Measurements from ENCODE around the gene VDAC1.

Gene VDAC1

GRCh38 chr5:134022333-134022732 is 17.6 kb upstream of the VDAC1 start:
- no peak for DNase-seq

- no peak for DNase-seq
Measured at GRCh38 chr5:134020188-134020587, 15.4 kb upstream of the VDAC1 start.

DNA sequence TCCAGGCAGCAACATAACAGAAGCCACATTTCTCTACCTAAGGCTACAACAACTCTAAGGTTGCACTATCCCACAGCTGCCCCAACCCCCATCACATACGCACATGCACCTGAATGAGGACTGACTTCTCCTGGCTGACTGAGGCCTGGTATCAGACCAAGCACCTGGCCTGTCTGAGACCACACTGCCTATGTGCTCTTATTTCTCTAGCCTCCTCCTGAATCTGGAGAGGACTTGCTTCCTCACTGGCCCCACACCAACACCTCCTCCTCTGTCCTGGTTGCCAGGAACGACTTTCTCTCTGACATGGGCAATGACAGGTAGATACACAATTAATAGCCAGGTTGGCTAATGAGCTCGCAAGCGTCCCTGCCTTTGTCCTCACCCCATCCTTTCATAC is 14.9 kb upstream of the VDAC1 start:
- no peak for DNase-seq

GRCh38 chr5:134018986-134019316 is 14.2 kb upstream of the VDAC1 start:
- DNase-seq, result no peak

- no peak for DNase-seq
Measured at GRCh38 chr5:134018154-134018985, 13.6 kb upstream of the VDAC1 start.

GRCh38 chr5:134008266-134008749 is 3.5 kb upstream of the VDAC1 start:
- no peak for DNase-seq

DNA sequence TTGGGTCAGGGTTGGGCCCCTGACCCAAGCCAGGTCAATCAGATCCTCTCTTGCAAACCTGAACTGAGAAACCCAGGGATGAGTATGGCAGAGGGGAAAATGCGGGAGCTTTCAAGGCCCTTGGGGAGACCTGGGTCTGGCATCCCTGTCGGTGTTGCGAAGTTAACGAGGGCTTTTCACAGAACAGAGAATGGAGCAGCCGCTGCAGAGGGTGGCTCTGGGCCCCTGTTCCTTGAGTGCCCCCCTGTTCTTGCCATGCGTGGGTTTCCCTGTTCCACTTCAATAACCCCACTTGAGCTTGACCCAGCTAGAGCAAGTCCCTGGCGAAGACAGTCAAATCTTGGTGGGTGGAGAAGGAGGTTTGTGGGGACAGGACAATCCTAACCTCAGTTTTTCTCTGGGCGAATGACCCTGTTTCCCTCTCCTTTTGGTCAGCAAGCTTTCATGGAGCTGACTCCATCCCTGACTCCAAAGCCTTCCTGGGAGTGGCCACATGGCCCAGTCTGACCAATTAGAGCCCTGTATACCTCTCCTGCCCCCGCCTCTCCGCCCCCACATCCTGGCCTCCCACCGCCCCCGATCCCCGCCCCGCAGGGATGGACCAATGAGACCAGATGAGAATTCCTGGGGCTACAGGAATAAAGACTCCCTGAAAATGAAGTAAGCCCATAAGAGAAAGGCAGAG is 2.9 kb upstream of the VDAC1 start:
- DNase-seq, result no peak

- DNase-seq, result no peak
Measured at GRCh38 chr5:134006115-134006514, 1.3 kb upstream of the VDAC1 start.

DNA sequence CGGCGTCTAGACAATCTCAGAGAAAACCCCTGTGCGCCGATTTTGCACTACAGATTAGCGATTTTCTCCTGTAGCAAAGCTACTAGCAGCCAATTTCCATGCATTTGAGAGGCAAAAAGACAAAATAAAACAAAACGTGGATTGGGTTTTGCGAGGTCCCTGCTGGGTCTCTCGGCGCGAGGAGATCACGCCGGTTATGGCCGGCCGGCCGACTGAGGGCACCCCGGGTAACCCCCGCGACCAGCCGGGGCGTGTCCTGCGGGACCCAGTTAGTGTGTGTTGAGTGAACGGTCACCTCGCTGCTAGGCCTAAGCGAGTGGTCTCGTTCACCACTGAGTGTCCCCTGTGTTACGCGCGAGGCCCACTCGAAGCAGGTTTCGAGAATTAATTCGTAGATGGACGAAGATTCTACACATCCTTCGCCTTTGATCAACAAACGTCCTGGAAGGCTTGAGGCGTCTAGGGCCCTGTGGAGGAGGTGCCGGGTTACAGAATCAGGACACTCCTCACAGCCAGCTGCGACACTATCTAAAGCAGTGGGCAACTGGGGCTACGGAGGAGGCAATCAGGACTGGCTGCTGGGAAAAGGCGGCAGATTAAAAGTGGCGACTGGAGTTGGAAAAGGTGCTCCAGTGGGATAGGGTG is 764 bp upstream of the VDAC1 start:
- DNase-seq, result no peak

DNA sequence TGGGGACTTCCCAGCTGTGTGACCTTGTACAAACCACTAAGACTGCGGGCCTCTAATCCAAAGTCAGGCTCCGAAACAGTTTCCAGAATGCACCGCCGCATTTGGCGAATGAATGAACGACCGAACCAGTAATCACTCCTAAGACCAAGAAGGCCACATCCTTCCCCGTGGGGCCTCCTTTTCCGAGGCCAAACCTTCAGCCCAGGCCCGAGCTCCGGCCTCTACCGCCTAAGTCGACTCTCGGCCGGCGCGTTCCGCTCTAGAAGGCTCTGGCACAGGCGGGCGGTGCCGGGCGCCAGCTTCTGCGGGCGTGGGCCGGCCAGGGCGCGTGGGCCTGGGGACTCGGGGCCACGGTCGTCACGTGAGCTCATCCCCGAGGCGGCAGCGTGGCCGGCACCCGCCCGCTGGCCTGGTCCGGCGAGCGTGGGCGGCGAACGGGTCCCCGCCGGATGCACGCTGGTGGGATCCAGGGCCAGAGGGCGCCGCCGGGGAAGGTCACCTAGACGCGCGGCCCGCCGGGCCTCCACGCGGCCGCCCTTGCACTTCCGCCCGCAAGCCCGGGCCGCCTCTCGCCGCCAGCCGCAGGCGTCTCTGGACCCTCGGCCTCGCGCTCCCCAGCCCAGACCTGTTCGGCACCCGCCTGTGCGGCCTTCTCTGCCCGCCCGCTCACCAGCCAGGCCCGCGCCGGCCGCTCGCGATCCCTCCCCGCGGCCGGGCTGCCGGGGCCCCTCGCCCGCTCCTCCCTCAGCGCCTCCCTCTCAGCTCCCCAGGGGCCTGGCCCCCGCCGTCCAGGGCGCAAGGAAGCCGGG is 754 bp downstream of the VDAC1 start:
- DNase-seq, result no peak

DNA sequence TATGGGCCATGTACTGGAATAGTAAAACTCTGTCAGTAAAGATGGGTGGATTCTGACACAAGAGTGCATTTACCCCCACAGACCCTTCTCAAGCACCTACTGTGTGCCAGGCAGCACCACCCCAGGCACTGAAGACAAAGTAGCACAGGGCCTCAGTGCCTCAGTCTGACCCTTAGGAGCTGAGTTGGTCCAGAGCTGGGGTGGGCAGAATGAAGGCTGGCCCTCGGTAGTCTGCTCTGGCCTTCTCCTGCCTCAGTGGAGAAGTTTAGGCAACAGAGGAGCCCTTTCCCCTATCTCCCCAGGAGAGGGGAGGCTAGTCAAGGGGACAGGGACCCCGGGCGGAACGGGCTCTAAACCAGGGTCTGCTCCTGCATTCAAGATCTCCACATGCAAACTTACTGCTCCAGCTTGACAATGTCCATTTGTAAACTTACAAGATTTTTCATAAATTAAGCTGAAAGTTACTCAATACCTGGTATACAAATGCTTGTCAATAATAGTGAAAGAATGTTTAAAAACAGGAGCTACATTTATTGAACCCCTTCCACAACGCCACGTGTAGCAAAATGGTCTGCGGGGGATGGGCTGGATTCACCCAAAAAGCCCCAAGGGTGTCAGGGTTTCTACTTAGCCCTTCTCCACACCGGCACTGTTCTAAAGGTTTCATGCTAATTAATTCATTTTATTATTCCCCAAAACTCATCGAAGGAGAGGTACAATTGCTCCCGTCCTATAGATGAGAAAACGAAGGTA is 1.5 kb downstream of the VDAC1 start:
- no peak for DNase-seq

DNA sequence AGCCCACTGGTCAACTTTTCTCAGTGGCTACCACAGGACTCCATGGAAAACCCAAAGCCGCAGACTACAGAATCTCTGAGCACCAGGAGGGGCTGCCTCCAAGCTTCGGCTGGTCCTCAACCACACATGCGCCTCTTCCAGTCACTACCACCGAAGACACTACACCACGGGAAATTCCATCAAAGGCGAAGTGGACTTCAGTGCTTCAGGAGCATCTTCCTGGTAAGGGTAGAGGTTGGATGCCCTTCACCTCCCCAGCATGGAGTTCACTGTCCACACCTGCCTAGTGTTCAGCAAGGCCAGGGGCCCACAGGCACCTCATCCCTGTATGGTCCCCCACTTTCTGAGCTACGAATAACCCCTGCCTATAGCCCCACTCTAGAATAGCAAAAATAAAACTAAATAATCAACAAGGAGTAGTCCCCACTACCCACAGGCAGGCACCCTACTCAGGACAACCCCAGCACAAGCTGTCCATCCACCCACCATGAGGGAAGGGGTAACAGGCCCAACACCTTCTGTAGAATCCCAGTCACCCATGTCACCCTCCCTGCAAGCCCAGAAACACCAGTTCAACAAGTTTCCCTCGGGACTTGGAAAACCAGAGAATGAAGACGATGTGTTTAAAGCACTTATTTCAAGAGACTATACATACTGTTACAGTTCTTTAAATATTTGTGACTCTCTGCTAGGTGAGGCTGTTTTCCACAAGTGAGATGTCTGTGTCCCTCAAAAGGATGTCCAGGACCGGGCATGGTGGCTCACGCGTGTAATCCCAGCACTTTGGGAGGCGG is 2.6 kb downstream of the VDAC1 start:
- DNase-seq, result no peak

DNA sequence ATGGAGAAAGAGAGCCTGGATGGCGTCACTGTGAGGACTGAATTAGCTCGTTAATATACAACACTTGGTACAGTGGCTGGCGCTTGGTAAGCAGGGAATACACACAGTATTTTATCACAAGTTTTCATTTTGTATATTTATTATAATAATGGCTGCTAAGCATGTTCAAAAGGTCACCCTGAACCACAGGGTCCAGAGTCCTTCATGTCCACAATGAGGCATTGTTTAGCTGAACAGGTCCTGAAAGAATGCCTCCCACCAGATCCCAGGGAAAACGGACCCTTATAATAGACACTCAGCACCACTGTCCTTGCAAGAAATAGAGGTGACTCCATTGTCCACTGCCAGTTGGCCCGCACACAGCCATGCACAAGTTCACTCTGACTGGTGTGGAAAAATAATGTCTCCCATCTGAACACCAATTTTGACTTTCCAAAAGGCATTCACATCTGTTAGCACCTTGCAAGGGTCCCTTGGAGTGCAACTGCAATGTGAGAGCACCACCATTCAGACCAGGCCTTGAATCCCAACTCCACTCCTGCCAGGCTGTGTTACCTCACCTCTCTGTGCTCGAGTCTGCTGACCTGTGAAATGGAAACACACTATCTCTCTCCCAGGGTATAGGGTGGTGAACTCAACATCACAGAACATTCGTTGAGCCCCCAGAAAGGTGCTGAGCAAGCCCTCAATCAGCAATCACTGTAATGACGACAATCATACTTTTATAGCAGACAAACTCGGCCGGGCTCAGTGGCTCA is 3.9 kb downstream of the VDAC1 start:
- DNase-seq, result no peak

GRCh38 chr5:134000091-134000511 is 4.7 kb downstream of the VDAC1 start:
- no peak for DNase-seq

DNA sequence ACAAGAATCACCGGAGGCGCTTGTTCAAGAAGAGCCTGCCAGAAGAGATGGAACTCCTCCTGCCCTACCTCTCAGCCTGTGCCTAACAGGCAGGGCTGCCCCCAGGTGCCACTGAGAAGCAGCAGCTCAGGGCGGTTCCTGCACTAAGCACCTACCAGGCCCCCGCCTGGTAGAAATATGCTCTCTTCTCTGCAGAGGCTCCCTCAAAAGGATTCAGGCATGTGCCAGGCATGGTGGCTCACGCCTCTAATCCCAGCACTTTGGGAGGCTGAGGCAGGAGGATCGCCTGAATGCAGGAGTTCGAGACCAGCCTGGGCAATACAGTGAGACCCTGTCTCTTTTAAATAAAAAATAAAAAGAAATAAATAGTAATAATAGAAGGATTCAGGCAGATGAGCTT is 6.0 kb downstream of the VDAC1 start:
- DNase-seq, result no peak

DNA sequence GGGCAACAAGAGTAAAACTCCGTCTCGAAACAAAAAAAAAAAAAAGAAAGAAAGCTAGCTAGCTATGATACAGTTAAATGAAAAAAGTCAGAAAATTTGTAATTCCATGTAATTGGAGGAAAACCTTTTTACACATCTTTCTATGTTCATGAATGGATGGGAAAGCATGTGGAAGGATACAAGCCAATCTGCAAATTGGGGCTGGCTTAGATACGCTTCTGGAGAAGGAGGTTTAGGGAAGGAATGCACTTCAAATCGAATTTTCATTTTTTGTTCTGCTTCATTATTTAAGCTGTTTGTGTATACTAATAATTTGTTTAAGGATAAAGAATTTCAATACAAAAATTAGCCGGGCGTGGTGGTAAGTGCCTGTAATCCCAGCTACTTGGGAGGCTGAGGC is 6.7 kb downstream of the VDAC1 start:
- DNase-seq, result no peak

DNA sequence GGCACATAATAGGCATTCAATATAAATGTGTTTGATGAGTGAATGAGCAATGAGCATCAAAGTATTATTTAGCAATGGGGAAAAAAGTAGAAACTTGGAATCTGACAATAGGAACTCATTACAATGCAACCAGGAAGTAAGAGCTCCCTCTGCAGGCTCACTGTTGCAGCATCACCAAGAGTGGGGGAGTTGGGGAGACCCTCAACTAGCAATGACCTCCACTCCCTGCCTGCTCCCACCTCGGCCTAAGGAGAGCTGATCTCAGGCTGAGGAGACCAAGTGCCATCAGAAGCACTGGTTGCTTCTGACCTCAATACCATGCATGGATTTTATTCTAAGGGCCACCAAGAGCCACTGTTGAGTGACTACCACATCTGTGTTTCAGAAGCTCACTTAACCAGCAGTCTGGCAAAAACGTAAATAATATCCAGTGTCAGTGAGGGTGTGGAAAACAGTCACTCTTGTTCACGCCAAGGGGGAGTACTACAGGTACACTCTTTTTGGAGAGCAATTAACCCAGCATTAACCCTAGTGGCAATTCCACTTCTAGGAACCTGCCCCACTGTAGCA is 8.0 kb downstream of the VDAC1 start:
- no peak for DNase-seq

GRCh38 chr5:133995883-133996563 is 8.8 kb downstream of the VDAC1 start:
- DNase-seq, result no peak

DNA sequence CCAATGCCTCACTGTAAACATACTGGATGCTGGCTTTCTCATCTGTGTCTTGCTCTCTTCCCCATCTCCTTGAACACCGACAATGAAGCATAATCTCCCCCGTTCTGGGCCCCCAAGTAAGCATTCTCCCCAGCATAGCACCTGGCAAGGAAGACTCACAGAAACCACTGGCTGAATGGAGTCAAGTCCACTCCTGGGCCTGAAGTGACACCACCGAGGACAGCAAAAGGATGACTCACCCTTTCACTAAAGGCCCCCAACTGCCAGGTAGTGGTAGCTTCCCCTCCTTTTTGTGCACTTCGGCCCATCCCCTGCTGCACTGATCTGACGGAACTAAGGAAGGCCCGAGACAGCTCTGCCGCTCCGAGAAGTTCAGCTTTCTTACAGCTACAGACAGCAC is 9.4 kb downstream of the VDAC1 start:
- no peak for DNase-seq

- no peak for DNase-seq
Measured at GRCh38 chr5:133994990-133995333, 9.8 kb downstream of the VDAC1 start.

All from NCI-H1694 (cell line).